Measurements from ENCODE around the gene OR13C2.

Gene OR13C2

DNA sequence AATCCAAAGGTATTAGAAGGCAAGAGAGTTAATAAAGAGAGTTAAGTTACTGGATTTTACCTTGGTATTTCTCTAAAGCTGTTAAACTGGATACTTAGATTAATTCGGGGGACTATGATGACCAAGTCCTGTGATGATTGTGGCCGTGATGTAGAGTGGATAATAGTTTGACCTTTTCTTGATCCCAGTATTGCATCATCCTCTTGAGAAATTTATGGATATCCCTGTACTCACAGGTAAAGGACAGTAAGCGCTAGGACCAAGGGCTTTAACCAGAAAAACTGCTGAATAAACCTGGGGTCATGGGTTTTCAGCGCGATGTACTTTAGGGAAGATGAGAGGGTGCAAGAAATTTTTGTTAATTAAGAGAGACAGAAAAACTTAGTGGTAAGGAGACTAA, 28.2 kb downstream of the OR13C2 start:
- H3K36me3 Mint-ChIP-seq = no peaks in the 10 kb centered on the region
- H3K27me3 Mint-ChIP-seq = no peaks in the 10 kb centered on the region
- DNase-seq = no peak
- H3K4me1 Mint-ChIP-seq = no peaks in the 10 kb centered on the region
- peaks cover 11 to 12% of the 10 kb centered on the region in 2 donors for H3K9me3 Mint-ChIP-seq
- no peak for ATAC-seq (replicated peaks)
- H3K4me3 Mint-ChIP-seq = no peak overlapping the region
- H3K27ac Mint-ChIP-seq = no peak overlapping the region

DNA sequence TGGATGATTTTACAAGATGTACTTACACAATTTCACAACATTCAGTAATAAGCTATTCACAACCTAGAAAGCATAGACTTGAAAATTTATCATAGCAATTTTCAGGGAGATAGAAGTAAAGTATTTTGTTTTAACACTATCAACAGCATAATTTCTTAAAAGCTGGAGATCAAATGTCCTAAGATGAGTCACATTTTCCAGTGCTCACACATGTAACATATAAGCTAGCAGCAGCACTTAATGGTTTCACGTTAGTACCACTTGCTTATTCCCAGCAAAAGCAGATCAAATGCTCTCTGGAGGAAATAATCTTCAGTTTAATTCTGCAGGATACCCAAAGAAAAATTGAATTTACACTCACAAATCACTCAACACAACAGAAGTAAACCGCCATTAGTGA, 30.0 kb downstream of the OR13C2 start:
- Mint-ChIP-seq H3K4me1 (no peaks in the 10 kb centered on the region), H3K27ac (no peak overlapping the region), H3K9me3 (peaks cover 12 to 14% of the 10 kb centered on the region in 2 donors), H3K36me3 (no peaks in the 10 kb centered on the region), H3K27me3 (no peaks in the 10 kb centered on the region), H3K4me3 (no peak overlapping the region)
- DNase-seq = no peak
- no peak for ATAC-seq (replicated peaks)

DNA sequence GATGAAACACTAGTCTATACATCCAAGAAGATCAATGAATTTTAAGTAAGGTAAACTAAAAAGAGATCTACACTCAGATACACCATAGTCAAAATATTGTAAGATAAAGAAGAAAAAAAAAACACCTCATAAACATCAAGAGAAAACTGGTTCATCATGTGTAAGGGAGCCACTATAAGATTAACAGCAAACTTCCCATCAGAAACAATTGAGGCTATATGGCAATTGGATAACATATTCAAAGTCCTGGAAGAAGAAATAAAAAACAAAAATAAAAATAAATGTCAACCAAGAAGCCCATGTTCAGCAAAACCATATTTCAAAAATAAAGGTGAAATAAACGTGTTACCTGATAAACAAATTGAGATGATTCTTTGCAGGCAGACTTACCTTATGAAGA, 32.8 kb downstream of the OR13C2 start:
- H3K9me3 Mint-ChIP-seq = peaks cover 12 to 14% of the 10 kb centered on the region in 2 donors
- no peaks in the 10 kb centered on the region for H3K4me1 Mint-ChIP-seq
- DNase-seq = no peak

DNA sequence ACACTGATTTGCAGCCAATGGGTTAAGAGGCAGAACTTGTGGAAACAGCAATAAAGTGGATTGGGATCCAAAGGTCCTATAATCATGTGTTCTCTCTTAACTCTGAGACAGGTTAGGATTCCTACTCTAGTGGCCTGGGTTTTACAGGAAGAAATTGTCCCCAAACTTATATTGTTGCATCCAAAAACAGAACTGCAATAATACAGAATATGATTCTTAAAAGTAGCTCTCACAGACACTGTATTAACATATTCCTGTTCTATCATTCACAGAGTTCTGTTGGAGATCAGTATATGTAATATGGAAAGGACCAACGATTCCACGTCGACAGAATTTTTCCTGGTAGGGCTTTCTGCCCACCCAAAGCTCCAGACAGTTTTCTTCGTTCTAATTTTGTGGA, 36.6 kb downstream of the OR13C2 start, which contains the start of gene OR13C8:
OR13C8 (plus strand) TSS at position 301 of the 400 bp plus-strand sequence; CDS start at position 301, 0 bp downstream.
- Mint-ChIP-seq H3K27me3 (no peaks in the 10 kb centered on the region), H3K4me1 (no peaks in the 10 kb centered on the region), H3K36me3 (no peaks in the 10 kb centered on the region), H3K4me3 (no peak within 1 kb of the TSS), H3K27ac (no peak within 1 kb of the TSS), H3K9me3 (peaks cover 8 to 11% of the 10 kb centered on the region in 2 donors)
- no peak for ATAC-seq (replicated peaks)
- DNase-seq = no peak

More for the DNA sequence above, 32.8 kb downstream of the OR13C2 start:
- Mint-ChIP-seq H3K27me3 (no peaks in the 10 kb centered on the region), H3K4me3 (no peak overlapping the region), H3K27ac (no peak overlapping the region), H3K36me3 (no peaks in the 10 kb centered on the region)
- no peak for ATAC-seq (replicated peaks)

DNA sequence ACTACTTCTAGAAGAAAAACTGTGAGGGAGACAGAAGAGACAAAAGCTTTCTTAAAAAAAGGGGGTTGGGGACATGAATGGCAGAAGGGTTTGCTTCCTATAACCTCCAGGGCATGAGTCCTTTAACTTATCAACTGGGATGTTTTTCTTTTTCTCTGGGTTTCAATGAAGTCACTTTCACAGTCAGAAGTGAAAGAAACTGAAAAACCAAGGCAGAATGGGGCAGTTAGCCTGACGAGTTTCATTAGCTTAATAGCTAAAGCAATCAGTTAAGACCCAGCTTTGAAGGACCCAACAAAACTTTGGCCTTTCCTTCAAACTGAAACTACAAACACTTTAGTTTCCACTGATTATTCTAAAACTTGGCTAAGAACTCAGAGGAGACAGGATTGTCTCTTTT, 41.1 kb downstream of the OR13C2 start:
- H3K36me3 Mint-ChIP-seq = no peaks in the 10 kb centered on the region
- ATAC-seq (replicated peaks) (no peak), DNase-seq (no peak)
- no peak overlapping the region for H3K27ac Mint-ChIP-seq
- peaks cover 0 to 3% of the 10 kb centered on the region in 2 donors for H3K9me3 Mint-ChIP-seq
- H3K4me3 Mint-ChIP-seq = no peak overlapping the region
- no peaks in the 10 kb centered on the region for H3K4me1 Mint-ChIP-seq
- no peaks in the 10 kb centered on the region for H3K27me3 Mint-ChIP-seq

DNA sequence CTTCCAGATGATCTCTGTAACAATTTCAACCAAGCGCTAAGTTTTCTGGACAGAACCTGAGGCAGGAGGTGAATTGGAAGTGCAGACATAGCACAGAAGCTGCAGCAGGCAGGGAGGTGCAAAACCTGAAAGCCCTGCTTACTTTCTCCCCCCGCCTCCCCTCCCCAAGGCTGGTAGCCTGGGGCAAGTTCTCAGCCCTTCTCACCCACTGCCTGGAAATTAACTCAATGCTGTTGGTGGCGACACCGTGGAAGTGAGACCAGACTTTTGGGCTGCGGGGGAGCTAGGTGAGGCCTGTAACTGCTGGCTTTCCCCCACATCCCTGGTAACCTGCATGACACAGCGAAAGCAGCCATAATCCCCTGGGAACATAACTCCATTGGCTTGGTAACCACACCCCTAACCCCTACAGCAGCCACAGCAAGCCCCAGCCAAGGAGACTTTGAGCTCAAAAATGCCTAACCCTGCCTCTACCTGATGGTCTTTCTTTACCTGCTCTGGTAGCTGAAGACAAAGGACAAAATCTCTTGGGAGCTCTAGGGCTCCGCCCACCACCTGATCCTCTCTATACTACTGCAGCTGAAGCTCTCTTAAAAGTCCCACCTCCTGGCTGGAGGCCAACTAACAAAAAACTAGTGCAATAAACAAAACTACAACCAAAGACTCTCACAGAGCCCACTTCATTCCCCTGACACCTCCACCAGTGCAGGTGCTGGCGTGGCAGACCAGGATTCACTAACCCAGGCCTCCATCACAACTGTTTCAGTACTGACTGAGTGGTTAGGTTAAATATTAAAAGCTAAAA, 48.4 kb downstream of the OR13C2 start:
- no peaks in the 10 kb centered on the region for H3K36me3 Mint-ChIP-seq

DNA sequence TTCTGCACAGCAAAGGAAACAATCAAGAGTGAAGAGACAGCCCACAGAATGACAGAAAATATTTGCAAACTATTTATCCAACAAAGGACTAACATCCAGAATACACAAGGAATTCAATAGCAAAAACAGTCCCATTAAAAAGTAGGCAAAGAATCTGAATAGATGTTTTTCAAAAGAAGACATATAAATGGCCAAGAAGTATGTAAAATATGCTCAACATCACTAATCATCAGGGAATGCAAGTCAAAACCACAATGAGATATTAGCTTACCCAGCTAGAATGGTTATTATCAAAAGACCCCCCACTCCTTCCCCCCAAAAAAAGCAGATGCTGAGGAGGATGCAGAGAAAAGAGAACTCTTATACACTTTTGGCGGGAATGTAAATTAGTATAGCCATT, 49.9 kb downstream of the OR13C2 start:
- no peaks in the 10 kb centered on the region for H3K4me1 Mint-ChIP-seq
- H3K9me3 Mint-ChIP-seq = peaks cover 0 to 12% of the 10 kb centered on the region in 2 donors
- H3K4me3 Mint-ChIP-seq = no peak overlapping the region
- ATAC-seq (replicated peaks) (no peak), DNase-seq (no peak)
- H3K27ac Mint-ChIP-seq = no peak overlapping the region
- H3K27me3 Mint-ChIP-seq = no peaks in the 10 kb centered on the region
- no peaks in the 10 kb centered on the region for H3K36me3 Mint-ChIP-seq

More for the DNA sequence above, 48.4 kb downstream of the OR13C2 start:
- Mint-ChIP-seq H3K9me3 (peaks cover 0 to 13% of the 10 kb centered on the region in 2 donors), H3K27ac (no peak overlapping the region), H3K4me3 (no peak overlapping the region), H3K4me1 (no peaks in the 10 kb centered on the region), H3K27me3 (no peaks in the 10 kb centered on the region)
- DNase-seq = no peak
- ATAC-seq (replicated peaks) = no peak
